IPS-11a (cell line): ENCODE data around the gene RARA.
A peak's percentile ranks its signal among the peaks of the same experiment; 100 is the strongest.
"Not testable (repeated sequence)": the region's sequence is repeated elsewhere in the genome, so short reads cannot be mapped to it uniquely, and the experiment has no call there.

ENCODE experiments used
- H3K4me3 ChIP-seq: one replicate; pipeline ENCODE4 v1.5.1; 2013; ENCODE audit warnings: low read depth, low read length, control low read depth

The RARA gene

DNA sequence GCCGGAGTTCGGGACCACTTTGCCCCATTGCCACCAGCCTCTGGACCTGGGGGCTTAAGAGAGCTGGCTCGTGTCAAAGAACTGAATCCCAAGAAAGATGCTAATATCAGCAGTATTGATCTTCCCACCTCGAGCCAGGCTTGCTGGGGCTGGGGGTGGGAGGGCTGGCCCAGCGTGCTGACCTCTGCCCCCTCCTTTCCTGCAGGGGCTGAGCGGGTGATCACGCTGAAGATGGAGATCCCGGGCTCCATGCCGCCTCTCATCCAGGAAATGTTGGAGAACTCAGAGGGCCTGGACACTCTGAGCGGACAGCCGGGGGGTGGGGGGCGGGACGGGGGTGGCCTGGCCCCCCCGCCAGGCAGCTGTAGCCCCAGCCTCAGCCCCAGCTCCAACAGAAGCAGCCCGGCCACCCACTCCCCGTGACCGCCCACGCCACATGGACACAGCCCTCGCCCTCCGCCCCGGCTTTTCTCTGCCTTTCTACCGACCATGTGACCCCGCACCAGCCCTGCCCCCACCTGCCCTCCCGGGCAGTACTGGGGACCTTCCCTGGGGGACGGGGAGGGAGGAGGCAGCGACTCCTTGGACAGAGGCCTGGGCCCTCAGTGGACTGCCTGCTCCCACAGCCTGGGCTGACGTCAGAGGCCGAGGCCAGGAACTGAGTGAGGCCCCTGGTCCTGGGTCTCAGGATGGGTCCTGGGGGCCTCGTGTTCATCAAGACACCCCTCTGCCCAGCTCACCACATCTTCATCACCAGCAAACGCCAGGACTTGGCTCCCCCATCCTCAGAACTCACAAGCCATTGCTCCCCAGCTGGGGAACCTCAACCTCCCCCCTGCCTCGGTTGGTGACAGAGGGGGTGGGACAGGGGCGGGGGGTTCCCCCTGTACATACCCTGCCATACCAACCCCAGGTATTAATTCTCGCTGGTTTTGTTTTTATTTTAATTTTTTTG, 47.1 kb downstream of the RARA start:
- H3K4me3 ChIP-seq: no peak overlapping the region

GRCh38 chr17:40356990-40357881, 48.3 kb downstream of the RARA start:
- no peak overlapping the region for H3K4me3 ChIP-seq

DNA sequence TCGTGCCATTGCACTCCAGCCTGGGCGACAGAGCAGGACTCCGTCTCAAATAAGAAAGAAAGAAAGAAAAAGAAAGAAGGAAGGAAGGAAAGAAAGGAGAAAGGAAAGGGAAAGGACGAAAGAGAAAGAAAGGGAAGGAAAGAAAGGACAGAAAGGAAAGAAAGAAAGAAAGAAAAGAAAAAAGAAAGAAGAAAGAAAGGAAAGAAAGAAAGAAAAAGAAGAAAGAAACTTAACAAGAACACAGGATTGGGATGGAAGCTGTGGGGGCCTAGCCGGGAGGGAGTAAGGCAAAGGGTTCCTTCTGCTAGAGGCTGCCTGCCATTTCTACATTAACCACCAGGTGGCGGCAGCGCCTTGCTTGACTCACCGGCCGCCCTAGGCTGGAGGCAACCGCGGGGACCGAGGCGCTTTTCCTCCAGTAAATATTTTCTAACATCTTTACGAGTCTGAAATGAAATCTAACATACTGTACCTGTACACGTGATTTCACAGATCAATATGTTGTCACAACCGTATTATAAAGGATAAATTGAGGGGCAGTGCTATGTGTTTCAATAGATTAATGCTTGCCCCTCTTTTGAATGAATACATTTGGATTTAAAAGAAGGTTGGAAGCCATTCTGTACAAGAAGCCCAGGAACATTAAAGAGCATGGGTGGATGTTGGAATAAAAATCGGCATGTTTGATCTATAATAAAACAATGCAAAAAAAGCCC, 49.5 kb downstream of the RARA start:
- no peak overlapping the region for H3K4me3 ChIP-seq

GRCh38 chr17:40360091-40360490, 51.1 kb downstream of the RARA start:
- no peak overlapping the region for H3K4me3 ChIP-seq

DNA sequence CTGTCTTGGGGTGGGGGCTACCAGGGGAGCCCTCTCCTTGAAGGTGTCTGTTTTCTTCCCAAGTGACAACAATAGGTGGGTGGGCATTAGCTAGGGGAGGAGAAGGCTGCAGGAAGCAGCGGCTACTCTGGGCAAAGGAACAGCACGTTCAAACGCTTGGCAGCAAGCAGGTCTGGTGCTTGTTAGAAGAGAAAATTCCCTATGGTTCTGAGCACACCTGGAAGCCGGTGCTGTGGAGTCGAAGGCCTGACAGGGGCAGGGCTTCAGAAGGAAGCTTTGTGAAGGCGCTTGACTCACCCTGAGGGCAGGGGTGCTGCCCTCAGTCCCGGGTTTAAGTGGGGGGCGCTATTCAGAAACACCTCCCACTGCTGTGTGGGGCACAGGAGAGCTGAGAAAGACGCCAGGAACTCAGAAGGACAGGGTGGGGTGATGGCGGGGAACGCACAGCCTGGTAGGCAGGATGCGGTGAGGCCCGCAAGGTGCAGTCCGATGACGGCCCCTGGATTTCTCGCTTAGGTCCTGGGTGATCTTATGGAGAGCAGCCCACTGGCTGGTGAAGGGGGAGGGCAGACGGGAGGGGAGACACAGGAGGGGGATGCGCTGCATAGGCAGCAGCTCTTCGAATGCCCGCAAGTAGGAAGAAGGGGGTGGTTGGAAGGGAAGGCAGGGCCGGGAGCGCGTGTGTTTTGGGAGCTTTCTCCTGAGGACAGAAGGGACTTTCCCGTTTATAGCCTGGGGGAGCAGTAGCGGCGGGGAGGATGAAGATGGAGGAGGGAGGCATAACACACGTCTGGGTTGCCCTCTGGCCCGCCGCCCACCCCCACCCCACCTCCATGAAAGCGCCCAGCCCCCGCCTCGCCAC, 52.3 kb downstream of the RARA start:
- no peak overlapping the region for H3K4me3 ChIP-seq

DNA sequence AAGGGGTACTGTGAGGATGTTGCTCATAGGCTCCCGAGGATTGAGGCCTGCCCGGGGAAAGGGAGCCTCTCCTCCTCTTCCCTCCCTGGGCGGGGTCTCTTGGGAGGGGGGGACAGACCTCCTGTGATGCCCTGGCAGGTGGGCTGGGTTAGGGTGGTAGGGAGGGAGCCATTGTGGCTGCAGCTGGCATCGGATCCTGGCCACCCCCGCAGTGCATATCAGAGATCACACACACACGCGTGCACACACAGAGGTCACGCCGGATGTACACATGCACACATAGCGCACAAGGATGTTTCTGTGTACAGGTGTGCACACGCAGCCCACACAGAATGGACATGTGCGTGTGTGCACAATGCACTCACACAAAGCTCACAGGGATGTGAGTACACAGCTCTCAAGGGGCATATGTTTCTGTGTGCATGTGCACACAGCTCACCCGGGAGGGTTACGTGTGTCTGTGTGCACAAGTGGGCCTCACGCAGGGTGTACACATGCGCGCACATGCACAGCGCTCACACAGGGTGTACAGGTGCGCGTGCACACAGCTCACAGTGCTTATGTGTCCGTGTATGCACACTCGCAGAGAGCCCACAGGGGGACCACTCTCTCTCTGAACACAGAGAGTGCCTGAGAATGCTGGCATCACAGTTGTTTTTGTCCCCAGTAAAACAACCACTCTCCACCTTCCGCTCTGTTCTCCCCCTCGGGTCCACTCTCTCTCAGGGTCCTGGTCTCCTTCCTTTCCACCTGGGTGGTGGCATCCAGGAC, 53.1 kb downstream of the RARA start:
- peak overlapping the region; percentile 20 for H3K4me3 ChIP-seq

- H3K4me3 ChIP-seq: peak overlapping the region; percentile 37
Measured at GRCh38 chr17:40362696-40363110, 53.7 kb downstream of the RARA start.

DNA sequence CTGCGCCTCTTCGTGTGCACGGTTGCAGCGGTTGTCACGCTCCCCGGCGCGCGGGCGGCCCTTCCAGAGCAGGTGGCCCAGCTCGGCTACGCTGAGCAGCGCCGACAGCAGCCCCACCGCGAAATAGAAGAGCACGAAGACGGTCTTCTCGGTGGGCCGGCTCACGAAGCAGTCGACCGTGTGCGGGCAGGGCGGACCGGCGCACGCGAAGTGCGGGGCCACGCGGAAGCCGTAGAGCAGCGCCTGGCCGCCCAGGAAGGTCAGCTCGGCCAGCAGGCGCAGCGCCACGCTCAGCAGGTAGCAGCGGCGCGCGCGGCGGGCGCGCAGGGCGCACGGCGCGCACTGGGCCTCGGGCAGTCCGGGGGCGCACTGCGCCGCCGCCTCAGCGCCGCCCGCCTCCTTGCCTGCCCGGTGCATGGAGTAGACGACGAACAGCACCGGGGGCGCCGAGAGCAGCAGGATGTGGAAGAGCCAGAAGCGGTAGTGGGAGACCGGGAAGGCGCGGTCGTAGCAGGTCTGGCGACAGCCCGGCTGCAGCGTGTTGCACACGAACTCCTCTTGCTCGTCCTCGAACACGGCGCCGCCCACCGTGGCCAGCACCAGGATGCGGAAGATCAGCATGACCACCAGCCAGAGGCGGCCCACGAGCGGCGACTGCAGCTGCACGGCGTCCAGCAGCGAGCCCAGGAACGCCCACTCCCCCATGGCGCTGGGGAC, 54.3 kb downstream of the RARA start:
- H3K4me3 ChIP-seq: peak overlapping the region; percentile 37

- H3K4me3 ChIP-seq: peak within 1 kb of the TSS; percentile 37
Measured at GRCh38 chr17:40364121-40364861, 55.3 kb downstream of the RARA start, which contains the start of gene GJD3. Gene GJD3, minus strand, starts transcription at chr17:40364737. Its CDS starts 922 bp downstream, at chr17:40363815.

DNA sequence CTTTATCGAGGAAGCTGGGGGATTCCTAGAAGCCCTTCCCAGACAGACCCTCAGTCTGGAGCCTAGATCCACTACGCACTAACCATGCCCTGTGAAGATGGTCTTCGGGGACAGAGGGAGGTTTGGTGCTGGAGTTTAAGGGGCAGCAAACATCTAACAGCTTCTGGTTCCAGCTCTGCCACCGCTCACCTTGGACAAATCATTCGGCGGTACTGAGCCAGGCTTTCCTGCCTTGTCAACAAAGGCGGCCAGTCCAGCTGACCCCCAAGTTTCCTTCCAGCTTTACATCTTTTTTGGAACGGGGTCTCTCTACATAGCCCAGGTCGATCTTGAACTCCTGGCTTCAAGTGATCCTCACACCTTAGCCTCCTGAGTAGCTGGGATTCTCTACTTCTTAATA, 55.9 kb downstream of the RARA start:
- no peak overlapping the region for H3K4me3 ChIP-seq

DNA sequence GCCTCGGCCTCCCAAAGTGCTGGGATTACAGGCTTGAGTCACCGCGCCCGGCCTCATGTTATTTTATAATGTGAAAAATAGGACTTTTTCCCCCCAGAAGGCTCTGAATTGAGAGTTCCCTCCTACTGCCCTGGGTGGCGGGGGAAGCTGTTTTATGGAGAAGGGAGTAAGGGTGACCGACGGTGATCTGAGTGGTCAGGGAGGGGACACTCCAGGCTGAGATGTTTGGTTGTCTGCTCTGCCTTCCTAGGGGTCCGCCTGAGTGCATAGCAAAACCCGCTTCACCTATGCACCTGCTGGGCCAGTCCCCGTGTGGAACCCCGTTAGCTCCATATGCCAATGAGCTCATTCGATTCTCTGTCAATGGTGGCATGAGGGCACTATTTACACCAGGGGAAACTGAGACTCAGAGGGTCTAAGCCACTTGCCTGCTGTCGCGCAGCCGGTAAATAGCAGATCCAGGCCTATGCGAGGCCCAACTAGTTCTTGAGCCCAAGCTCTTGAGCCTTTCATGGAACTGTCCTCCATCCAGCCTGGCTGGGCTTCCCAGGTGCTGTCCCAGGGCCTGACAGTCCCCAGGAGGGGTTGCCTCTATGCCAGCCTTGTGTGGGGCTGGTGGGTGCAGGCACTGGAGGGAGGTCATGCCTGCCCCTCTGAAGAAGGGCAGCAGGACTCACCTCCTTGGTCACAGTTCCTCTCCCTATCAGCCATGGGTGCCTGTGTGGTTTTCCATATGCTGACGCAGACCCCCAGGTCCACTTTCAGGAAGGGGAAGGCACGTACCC, 57.3 kb downstream of the RARA start:
- H3K4me3 ChIP-seq: no peak overlapping the region

DNA sequence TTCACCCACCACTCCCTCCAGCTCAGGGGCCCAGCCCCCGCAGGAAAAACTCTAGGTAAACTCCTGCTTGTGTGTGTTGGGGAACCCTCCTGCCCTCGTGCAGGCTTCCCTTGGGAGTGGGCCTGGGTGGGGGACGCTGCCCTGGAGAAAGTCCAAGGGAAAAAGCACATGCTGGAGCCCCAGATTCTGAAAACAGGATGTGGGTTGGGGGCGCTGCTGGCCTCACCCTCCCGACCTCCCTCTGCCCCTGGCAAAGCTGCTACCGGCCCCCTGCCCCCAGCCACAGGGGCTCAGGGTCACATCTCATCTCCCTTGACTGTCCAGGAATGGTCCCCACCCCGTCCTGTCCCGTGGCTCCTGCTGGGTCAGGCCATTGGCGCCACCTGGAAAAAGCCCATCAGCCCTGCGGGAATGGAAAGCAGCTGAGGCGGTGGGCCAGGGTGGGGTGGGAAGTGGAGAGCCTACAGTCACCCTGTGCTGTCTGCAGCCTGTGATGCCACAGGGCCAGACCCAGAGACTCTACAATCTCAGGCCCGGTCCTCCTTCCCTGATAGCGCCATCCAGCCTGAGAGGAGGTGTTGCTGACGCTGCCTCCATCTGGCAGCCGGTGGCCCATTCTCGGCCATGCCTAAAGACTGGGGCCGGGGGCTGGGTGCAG, 58.0 kb downstream of the RARA start:
- H3K4me3 ChIP-seq: no peak overlapping the region

DNA sequence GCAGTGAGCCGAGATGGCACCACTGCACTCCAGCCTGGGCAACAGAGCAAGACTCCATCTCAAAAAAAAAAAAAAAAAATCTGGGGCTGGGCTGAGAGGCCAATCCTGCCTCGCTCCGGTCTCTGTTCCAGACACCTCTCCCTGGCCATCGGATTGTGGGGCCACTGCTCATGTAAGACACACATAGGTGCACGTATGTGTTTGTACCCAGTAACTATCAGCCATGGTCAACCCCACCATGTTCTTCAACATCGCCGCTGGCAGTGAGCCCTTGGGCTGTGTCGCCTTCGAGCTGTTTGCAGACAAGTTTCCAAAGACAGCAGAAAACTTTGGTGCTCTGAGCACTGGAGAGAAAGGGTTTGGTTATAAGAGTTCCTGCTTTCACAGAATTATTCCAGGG, 58.7 kb downstream of the RARA start:
- H3K4me3 ChIP-seq: not testable (repeated sequence)

DNA sequence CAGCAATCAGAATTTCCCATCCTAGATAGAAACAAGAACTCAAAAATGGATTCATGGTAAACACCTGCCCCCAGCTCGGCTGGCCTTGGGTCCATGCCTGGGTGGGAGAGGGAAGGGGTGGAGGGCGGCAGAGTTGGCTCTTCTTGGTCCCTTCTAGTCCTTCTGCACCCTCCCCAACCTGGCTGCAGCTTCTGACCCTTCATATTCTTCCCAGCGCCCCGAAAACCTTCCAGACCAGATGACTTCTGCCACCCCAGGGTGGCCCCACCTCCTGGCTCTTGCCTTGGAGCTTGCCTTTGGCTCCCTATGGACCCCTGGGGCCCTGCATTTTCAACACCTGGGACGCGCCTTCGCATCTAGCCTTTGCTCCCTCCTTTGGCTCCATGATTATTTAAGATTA, 60.9 kb downstream of the RARA start:
- H3K4me3 ChIP-seq: no peak overlapping the region

- no peak overlapping the region for H3K4me3 ChIP-seq
Measured at GRCh38 chr17:40371261-40371929, 62.4 kb downstream of the RARA start.

DNA sequence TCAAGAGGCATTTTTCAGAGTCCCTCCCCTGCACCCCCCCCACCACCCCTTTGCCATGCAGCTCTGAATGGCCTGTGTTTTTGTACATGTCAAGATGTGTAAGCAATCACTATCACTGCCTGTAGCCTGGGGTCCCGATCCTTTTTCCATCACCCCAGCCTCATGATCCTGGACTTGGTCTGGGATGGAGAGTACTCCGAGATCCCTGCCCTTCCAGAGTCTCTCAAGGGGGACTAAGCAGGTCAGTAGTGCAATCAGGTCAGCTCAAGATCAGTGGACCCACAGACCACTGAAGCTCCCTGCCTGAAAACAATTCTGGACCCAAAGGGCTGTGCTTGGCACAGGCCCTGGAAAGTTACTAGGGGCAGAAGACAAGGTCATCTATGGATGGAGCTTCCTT, 63.1 kb downstream of the RARA start:
- H3K4me3 ChIP-seq: no peak overlapping the region
